Thoracic aorta (tissue), 2 donors: ENCODE data around the gene LRIG2. TPM values are rescaled to one million over a fixed set of nuclear protein-coding genes. Genes with fewer than 3 reads are reported as not detected.

Experiments
- ATAC-seq: fragments of 150-250 bp; one replicate; pipeline ENCODE4 v1.8.0; 2017; ENCODE audit warnings: low read depth; ENCODE audit not compliant: insufficient number of reproducible peaks, low FRiP score
- DNase-seq: peaks from one replicate; pipeline ENCODE4 v3.0.0-alpha.2; 2020; ENCODE audit warnings: low spot score
- H3K27ac ChIP-seq, 2 donors: fragments of 200-600 bp; sonication (generic); 1 replicate in 1 of 2; 2 replicates in 1 of 2; pipeline ENCODE4 v1.5.1; 2016; ENCODE audit warnings: mild to moderate bottlenecking in 2 of 2, moderate library complexity in 2 of 2
- H3K27me3 ChIP-seq: fragments of 200-600 bp; sonication (generic); replicated peaks from 2 replicates; pipeline ENCODE4 v1.6.0; 2016; ENCODE audit warnings: mild to moderate bottlenecking; ENCODE audit not compliant: insufficient read depth
- H3K36me3 ChIP-seq: fragments of 200-600 bp; sonication (generic); one replicate; pipeline ENCODE4 v1.5.1; 2016
- H3K4me1 ChIP-seq, 2 donors: fragments of 200-600 bp; sonication (generic); 1 replicate in 1 of 2; 2 replicates in 1 of 2; pipeline versions ENCODE4 v1.5.1 to v1.6.0; 2016; ENCODE audit warnings: low read depth in 2 of 2, mild to moderate bottlenecking in 1 of 2; ENCODE audit not compliant: control insufficient read depth in 1 of 2
- H3K4me3 ChIP-seq: fragments of 200-600 bp; sonication (generic); 2 replicates; pipeline ENCODE4 v1.5.1; 2016; ENCODE audit warnings: mild to moderate bottlenecking
- H3K9me3 ChIP-seq: fragments of 200-600 bp; sonication (generic); 2 replicates; pipeline ENCODE4 v1.5.1; 2016
- CTCF ChIP-seq: fragments of 200-600 bp; sonication (generic); IDR thresholded peaks from one replicate; pipeline ENCODE4 v1.5.1; 2019; ENCODE audit warnings: antibody characterized with exemption
- total RNA-seq, 2 donors: library from RNA; depleted of rRNA; stranded (reverse); fragments of >200 nt; gene quantifications; one replicate each; pipeline versions ENCODE4 v1.1.0 to v1.2.3, GENCODE V29; 2016

Gene LRIG2
- total RNA-seq, 2 donors from 2014 or later: 13.4 to 44.7 TPM

- no peaks in the 10 kb centered on the region for H3K4me1 ChIP-seq
- no peaks in the 10 kb centered on the region for H3K9me3 ChIP-seq
- no peak for ATAC-seq
- H3K27ac ChIP-seq: no peak overlapping the region
- no peaks in the 10 kb centered on the region for H3K27me3 ChIP-seq
- no peak for DNase-seq
- no peaks in the 10 kb centered on the region for H3K36me3 ChIP-seq
- no peak overlapping the region for H3K4me3 ChIP-seq
- no peak for TF ChIP-seq CTCF
Measured at GRCh38 chr1:113031171-113031933, 41.6 kb upstream of the LRIG2 start.

- no peak overlapping the region for H3K27ac ChIP-seq
- H3K36me3 ChIP-seq: no peaks in the 10 kb centered on the region
- TF ChIP-seq CTCF: no peak
- no peaks in the 10 kb centered on the region for H3K9me3 ChIP-seq
- H3K4me1 ChIP-seq: no peaks in the 10 kb centered on the region
- ATAC-seq (no peak), DNase-seq (no peak)
- no peak overlapping the region for H3K4me3 ChIP-seq
- no peaks in the 10 kb centered on the region for H3K27me3 ChIP-seq
Measured at GRCh38 chr1:113035086-113035485, 37.9 kb upstream of the LRIG2 start.

DNA sequence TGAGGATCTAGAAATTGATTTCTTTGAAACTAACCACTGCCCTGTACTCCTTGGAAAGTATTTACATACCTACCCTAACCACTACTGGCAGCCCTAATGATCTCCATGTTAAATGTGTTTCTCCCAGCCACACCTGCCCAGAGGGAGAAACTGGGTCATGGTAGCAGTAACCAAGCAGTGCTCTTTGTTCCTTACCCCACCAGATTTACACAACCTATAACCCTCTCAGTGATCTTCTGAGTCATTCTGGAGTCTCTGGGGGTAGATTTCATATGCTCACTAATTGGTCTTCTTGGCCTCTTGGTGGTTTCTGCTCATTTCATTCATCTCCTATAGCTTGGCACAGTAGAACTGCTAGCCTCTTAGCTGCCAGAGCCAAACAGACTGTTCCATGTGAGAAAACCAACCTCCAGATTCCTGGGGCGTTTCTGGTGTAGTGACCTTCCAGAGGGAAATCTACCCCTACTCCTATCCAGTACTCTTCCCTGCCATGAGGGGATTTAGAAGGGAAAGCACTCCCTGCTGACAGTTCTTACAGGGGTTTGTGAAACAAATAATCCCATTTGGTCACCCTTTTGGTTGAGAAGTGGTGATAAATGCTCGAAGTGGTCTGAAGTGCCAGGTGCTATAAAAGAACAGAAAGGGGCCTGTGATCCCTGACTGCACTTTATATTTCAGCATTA, 36.2 kb upstream of the LRIG2 start:
- H3K27me3 ChIP-seq: no peaks in the 10 kb centered on the region
- H3K27ac ChIP-seq: no peak overlapping the region
- DNase-seq: no peak
- no peaks in the 10 kb centered on the region for H3K4me1 ChIP-seq
- no peak for ATAC-seq
- H3K36me3 ChIP-seq: no peaks in the 10 kb centered on the region
- no peak overlapping the region for H3K4me3 ChIP-seq
- H3K9me3 ChIP-seq: no peaks in the 10 kb centered on the region
- TF ChIP-seq CTCF: no peak

GRCh38 chr1:113040041-113040440, 33.0 kb upstream of the LRIG2 start:
- no peak for TF ChIP-seq CTCF
- H3K36me3 ChIP-seq: no peaks in the 10 kb centered on the region
- no peak overlapping the region for H3K27ac ChIP-seq
- no peak overlapping the region for H3K4me3 ChIP-seq
- H3K27me3 ChIP-seq: no peaks in the 10 kb centered on the region
- DNase-seq (no peak), ATAC-seq (no peak)
- no peaks in the 10 kb centered on the region for H3K9me3 ChIP-seq
- peaks cover 2 to 11% of the 10 kb centered on the region in 2 donors for H3K4me1 ChIP-seq

DNA sequence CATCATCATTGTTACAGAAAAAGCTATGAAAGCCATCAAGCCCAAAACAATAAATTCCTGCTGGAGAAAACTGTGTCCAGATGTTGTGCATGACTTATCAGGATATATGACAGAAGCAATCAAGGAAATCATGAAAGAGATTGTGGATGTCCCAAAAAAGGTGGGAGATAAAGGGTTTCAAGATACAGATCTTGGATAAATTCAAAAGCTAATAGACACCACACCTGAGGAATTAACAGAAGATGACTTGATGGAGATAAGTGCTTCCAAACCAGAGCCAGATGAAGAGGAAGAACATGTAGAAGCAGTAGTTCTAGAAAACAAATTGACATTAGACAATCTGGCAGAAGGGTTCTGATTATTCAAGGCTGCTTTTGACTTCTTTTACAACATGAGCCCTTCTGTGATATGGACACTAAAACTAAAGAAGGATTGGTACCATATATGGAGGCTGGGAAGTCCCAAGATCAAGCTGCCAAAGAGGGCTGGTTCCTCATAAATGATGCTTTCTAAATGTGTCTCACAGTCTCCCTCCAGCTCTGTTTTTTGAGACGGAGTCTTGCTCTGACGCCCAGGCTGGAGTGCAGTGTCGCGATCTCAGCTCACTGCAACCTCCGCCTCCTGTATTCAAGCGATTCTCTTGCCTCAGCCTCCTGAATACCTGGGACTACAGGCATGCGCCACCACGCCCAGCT, 32.1 kb upstream of the LRIG2 start:
- no peak overlapping the region for H3K27ac ChIP-seq
- no peak for TF ChIP-seq CTCF
- DNase-seq: no peak

More for the DNA sequence above, 32.1 kb upstream of the LRIG2 start:
- Histone ChIP-seq H3K36me3 (no peaks in the 10 kb centered on the region), H3K27me3 (no peaks in the 10 kb centered on the region), H3K4me3 (no peak overlapping the region), H3K4me1 (peaks cover 2 to 11% of the 10 kb centered on the region in 2 donors), H3K9me3 (no peaks in the 10 kb centered on the region)
- no peak for ATAC-seq
